Fibroblast of skin of left quadriceps (primary cell): ENCODE measurements around the gene SCUBE1.
"Not testable (repeated sequence)": the region's sequence is repeated elsewhere in the genome, so short reads cannot be mapped to it uniquely, and the experiment has no call there.

Experiments used
- DNase-seq, 2 experiments: peaks; one replicate each; pipeline ENCODE4 v3.0.0-alpha.2; 2013; ENCODE audit warnings: low read depth in 2 of 2

The SCUBE1 gene

DNA sequence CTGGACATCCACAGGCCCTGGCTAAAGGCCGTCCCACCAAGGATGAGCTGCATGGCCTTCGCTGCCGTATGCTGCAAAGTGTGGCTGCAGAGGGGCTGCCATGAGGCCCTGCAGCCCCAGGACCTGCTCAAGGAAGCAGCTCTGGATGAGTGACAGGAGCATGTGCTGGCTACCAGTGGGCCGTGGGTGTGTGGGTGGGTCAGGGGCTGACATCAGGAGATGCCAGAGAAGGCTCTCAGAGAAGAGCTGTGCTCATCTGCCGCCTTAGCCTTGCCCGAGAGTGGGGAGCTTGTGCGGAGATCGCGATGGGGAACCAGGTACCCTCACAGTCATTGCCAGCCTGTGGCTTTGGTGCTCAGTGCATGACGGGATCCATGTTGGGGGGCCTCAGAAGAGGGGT, 41.3 kb downstream of the SCUBE1 start:
- DNase-seq = no peak

DNA sequence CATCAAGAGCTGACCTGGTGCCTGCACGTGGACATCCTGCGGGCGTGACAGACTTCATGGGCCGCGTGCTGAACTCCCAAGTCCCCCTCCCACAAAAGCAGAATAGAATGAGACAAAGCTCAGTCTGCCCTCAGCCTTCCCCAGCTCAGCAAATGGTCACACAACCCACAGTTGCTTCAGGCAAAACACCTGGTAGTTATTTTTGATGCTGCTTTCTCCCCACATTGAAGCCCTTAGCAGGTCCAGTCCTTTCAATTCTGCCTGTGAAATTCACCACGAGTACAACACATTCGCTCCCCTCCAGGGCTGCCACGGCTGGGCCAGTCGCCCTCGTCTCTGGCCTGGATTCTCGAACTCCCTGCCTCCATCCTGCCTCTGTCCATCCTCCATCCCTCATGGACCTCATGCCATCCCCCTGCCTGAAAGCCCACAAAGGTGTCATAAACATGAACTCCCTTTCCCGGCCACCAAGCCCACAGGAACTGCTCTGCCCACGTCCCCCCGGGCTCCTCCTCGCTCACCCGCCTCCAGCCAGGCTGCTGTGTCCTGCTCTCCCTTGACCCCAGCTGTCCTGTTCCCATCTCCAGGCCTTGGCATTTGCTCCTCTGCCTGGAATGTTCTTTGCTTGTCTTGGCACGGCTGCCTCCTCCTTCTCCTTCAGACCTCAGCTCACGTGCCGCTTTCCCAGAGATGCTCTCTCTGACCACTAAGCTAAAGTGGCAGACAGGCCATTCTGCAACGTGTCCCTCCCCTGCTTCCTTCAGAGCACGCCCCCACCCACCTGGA, 42.1 kb downstream of the SCUBE1 start:
- DNase-seq = no peak

DNA sequence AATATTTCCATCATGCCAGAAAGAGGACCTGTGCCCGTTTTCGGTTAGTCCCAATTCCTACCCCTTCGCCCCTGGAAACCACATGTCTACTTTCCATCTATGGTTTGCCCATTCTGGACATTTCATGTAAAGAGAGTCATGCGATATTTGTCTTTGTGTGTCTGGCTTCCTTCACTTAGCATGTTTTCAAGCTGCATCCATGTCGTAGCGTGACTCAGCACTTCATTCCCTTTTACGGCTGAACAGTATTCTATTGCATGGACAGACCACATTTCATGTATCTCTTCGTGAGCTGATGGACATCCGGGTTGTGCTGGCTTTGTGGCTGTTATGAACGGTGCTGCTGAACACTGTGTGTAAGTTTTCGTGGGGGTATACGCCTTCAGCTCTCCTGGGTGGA, 43.4 kb downstream of the SCUBE1 start:
- DNase-seq = no peak

DNA sequence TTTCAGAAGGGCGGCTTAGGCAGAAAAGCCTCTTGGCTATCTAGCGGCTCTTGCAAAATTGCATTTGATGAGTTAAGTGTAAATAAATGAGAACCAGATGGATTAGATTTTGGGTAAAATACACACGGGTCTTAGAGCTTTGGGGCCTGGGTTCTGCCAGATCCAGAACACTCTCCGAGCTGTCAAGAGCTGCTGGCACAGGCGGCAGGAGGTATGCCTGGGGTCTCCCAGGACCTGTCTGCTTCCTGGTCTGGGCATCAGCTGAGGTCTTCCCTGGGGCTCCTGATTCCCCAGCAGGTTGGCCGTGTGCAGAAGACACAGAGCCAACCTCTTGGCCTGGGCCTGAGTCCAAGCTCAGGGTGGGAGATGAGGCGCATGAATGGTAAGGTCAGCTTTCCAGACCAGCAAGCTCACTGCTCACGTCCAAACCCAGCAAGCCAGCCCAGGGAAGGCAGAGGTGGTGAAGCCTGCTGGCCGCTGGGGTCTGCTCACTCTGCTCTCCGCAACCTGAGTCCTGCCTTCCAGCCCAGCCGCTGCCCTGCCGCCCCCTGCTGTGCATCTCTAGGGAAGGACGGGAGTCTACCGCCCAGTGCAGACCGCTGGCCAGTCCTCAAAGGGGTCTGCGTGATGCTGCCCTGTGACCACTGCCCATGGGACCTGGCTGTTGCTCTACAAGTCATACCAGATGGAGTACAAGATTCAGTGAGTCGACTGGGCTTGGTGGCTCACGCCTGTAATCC, 44.9 kb downstream of the SCUBE1 start:
- no peak for DNase-seq

DNA sequence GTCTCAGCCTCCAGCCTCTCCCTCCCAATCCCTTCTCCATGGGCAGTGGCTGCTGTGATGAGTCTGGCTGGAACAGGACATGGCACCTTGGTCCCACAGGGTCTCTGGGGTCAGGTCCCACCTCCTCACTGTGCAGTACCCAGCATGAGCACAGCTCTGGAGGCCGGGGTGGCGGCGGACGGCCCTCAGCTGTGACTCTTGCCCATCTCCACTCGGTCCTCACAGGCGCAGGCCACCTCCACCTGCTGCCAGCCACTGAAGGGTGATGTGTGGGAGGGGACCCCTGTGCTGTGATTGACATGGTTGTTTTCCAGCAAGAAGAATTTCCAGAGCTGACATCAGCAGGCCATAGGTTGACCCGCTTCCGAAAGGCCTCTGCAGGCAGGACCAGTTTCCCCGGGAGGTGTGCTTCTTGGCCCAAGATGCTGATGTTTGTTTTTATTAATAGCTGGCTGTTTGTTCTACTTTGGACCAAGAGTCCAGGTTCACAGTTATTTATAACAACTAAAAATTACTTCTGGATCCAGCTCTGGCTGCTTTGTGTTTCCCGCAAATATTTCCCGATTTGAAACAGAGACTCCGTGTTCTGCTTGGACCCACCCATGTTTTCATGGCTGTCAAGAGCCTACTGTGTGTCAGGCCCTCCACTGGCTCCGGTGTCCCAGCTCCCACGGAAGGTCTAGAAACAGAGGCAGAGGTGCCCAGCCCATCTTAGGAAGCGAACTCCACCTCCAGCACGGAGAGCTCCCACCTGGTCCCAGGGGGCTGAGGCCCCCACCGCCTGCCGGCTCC, 45.7 kb downstream of the SCUBE1 start:
- no peak for DNase-seq

DNA sequence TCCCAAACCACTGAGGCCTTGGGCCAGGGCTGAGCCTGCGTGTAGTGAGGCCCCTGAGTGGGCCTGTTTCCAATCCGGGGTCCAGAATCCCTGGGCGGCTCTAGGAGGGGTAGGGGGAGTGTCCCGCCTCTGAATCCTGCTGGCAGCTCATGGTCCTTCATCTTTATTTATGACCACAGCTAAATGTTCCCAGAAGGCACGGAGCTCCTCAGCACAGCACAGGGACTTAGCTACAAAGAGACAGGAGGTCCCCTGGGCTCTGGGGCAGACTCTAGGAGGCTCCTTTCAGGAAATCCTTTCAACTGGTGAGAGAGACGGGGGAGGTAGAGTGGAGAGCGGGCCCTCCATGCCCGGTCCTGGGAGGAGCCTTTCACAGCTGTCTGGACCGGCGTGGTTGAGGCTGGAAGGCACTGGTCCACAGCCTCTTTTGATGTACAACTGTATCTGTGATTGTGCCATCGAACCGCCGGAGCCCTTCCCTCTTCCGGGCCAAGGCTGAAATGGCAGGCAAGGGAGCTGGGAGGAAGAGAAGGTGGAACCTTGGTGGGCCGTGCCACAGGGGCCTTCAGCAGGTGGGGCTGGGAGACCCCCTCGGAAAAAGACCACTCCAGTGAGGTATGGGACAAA, 46.8 kb downstream of the SCUBE1 start:
- DNase-seq = no peak

DNA sequence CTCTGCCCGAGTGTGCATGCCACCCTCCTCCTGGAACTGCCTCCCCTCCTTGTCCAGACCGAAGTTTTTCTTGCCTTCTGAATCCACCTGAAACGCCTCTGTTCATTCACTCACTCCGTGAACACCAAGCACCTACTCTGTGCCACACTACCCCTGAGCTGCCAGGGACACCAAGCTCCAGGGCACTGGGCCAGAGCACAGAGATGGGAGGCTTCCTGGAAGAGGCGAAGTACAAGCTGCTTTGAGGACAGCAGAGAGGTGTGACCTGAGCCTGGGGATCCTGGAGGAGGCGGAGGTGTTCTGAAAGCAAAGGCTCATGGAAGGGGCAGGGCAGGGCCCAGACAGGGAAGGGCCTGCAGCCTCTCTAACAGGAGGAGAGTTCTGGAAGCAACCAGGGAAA, 47.5 kb downstream of the SCUBE1 start:
- DNase-seq = no peak

DNA sequence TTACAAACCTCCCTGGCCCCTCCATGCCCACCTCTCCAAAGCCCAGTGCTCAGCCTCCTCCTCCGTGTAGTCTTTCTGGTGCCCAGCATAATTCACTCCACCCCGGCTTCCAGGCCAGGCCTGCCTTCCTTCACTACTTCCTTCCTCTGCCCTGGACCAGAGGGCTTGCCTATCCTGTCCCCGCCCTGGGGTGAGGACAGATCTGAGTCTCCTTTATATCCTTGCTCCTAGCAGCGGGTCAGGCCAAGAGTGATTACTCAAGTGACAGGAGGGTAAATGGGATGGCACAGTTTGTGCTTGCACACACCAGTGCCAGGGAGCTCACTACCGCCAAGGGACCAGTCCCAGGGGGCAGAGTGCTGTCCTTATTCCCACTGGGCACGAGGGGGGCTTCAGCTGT, 48.0 kb downstream of the SCUBE1 start:
- no peak for DNase-seq

DNA sequence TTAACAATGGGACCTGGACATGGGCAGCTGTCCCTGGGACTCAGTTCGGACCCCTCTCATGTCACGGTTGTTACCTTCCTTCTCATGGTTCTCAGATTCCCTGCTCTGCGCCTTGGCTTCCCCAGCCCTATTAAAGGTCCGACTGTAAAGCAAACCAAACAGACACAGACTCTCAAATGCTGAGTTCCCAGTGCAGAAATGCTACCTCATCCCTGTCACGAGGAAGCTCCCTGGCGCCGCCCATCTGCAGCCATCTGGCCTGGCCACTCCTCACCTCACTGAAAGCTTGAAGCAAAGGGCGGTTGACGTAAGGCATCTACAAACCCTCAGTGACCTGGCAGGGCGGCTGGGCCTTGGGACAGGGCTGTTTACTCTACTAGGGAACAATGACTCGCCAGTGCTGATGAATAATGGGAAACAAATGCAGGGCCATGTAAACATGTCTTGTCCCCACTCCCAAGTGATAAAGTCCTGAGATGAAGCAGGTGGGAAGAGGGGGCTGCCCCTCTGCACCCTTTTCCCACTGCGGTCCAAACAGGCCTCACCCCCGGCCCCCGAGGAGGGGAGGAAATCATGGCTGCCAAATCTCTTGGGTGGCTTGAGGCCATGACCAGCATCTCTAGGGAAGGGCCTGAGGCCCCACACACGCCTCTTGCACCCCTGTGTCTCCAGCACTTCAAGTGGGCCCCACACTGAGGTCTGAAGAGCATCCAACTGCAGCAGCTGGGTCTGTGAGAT, 49.3 kb downstream of the SCUBE1 start:
- no peak for DNase-seq

DNA sequence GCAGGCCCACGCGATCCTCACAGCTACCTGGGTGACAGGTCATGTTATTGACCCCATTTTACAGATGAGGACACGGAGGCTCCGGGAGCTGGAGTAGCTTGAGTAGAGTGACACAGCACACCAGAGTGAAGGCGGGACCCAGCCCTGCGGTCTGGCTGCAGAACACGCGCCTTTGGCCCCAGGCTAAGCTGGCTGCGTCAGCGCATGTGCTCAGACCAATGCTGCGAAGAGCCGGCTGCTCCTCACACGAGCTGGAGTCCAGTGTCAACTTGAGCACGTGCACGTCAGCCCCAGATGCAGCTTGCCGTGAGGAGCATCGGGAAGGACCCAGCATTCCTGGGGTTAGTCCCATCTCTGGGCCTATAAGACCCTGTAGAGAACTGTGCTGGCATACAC, 49.9 kb downstream of the SCUBE1 start:
- DNase-seq = no peak

DNA sequence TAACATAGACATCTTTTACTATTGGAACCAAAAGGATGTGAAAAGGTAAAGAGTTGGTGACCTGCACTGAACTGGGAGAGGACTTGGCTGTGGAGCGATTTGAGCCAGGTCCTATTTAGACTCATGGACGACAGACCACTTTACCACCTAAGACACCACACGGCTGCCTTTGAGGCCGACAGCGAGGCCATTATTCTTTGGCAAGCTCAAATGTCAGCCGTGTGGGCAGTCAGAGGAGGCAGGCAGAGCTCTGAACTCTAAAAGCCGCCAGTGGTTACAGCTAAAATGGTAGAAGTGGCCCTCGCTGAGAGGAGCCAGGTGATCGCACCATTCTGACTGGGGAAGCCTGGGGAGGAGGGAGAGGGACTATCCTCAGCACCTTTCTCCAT, 50.5 kb downstream of the SCUBE1 start:
- no peak for DNase-seq

DNA sequence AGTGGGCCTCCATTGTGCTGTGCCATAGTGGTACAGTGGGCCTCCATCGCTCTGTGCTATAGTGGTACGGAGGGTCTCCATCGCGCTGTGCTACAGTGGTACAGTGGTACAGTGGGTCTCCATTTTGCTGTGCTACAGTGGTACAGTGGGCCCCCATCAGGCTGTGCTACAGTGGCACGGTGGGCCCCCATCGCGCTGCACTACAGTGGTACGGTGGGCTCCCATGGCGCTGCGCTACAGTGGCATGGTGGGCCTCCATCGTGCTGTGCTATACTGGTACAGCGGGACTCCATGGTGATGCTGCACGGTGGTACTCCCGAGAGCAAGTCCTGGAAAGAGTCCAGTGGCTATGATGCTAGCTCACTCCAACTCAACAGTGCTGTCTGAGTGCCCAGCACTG, 51.8 kb downstream of the SCUBE1 start:
- DNase-seq = no peak

DNA sequence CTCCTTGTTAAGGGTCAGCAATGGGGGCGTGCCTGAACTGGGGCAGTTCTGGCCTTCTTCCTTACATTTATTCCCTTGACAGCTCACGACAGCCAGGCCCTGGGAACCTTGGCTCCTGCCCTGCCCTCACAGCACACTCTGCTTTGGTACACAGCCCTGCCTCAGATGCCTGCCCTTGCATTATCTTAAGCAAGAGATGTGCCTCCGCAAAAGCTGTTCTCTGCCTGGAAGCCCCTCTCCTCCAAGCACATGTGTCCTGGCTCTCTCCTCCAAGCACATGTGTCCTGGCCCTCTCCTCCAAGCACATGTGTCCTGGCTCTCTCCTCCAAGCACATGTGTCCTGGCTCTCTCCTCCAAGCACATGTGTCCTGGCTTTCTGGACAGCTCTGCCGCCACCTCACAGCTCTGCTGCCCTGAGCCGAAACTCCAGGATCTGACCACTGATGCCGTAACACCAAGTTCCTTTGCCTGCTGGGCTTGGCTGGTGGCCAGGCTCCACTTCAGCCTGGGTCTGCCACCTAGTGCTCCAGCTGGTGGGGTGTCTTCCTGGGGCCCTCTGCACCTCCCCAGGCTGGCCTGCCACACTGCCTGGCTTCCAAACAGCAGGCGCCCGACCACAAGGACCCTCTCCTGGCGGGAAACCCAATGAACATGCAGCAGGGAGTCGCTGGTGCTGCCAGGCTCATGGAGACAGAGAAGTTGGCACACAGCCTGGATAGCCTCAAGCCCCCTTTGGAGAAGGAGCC, 53.0 kb downstream of the SCUBE1 start:
- DNase-seq = no peak

DNA sequence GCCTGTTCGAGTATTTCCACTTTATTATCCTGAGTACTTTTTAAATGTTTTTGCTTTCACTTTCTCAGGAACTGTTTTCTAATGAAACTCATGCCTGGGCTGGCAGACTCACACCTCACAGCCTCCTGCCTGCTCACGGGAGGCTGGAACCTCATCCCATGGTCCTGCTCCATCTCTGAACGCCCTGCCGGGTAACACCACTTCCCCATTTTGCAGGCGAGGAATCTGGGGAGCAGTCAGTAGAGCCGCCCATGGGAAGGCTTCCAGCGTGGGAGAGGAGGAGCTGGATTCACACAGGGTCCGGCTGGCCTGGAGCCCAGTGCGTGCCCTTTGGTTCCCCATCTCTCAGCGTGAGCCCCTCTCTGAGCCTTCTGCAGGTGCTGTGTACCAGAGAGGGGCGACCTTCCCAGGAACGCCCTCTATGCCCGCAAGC, 53.6 kb downstream of the SCUBE1 start:
- DNase-seq = no peak

DNA sequence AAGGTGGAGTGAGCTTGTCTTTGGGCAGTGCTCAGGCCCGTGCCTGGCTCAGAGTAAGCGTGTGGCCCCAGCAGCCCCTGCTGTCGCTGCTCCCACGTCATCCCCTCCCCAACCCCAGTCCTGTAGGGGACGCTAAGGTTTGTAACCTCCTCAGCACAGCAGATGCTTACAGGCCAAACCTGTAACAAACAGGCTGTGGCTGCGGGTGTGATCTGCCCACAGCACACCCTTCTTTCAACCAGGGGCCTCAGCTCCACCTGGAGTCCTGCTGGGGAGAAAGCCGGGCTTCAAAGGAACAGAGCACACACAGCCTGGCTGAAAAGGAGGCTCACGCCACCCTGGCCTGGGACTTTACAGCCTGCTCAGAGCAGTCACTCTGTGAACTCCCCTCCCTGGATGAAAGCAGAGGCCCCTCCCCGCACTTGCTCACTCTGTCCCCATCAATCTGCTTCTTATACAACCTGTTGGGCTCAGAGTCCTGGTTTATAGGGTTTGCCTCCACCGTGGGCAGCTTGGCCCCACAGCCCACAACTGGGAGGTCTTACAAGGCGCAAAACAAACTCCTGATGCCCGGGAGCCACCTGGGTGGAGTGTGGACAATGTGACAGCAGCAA, 54.3 kb downstream of the SCUBE1 start:
- no peak for DNase-seq

DNA sequence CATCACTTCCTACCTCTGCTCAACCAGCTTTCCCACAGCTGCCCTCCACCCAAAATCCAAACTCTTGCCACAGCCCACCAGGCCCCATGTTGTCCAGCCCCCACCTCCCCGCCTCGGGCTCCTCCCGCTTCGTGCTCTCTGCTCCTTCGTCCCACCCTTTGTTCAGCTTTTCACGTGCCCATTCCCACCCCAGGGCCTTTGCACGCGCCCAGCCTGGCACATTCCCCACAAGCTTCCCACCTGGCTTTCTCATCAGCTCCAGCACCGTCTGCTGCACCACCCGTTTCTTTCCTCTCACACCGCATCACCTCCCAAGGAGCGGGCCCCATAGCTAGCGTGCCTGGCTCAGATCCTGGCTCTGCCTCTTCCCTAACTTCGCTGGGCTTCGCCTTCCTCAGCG, 54.8 kb downstream of the SCUBE1 start:
- DNase-seq = no peak

DNA sequence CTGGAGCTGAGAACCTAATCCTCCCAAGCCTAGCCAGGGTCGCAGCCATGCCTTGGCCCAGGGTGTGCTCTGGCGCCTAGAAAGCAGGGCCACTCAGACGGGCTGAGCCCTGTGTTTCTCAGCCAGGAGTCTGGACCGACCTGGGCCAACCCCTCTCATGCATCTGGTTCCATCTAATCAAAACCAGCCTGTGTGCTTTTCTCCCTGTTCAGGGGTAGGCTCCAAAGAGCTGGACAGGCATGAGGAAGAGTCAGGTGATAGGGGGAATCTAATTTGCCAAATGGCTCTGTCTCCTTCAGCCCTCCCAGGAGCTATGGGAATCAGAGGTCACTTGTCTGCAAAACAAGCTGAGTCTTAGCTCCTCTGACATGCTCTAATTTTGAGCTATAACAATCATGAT, 55.7 kb downstream of the SCUBE1 start:
- DNase-seq = no peak

DNA sequence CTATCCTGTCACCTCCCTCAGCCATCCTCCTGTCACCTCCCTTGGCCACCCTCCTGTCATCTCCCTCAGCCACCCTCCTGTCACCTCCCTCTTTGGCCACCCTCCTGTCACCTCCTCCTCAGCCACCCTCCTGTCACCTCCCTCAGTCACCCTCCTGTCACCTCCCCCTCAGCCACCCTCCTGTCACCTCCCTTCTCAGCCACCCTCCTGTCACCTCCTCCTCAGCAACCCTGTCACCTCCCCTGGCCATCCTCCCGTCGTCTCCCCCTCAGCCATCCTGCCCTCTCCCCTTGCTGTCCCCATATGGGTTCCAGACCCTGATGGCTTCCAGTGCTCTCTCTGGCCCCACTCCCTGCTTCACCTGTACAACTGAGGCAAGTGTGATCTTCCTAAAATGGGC, 61.8 kb downstream of the SCUBE1 start:
- DNase-seq = no peak

DNA sequence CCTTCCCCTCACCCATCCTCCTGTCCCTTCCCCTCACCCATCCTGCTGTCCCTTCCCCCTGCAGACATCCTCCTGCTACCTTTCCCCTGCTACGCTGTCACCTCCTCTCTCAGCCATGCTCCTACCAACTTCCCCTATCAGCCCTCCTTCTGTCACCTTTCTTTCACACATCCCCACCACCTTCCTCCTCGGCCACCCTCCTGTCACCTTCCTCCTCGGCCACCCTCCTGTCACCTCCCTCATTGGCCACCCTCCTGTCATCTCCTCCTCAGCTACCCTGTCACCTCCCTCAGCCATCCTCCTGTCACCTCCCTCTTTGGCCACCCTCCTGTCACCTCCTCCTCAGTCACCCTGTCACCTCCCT, 62.7 kb downstream of the SCUBE1 start:
- not testable (repeated sequence) for DNase-seq

DNA sequence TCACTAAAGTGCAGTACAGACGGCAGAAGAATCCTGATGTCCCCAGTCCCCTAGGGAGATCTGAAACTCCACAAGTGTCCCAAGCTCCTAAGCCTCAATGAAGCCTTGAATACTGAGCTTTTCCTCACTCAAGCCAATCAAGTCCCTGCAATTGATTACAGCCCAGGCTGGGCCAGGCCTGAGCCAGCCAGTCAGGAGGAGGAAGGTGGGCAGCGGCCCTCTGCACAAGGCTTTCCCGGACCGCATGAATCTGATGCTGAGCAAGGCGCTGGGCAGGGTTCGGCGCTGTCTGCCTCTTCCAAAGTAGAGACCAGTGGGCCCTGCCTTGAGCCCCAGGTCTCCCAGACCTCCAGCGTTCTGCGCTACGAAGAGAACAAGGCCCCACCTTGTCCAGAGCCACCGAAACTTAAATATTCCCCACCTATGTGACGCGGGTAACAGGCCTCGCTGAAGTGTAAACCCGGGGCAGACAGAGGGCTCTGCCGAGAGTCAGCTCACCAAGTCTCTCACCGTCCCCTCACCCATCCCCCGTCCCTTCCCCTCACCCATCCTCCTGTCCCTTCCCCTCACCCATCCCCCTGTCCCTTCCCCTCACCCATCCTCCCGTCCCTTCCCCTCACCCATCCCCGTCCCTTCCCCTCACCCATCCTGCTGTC, 63.2 kb downstream of the SCUBE1 start:
- DNase-seq = no peak
